SU-DHL-6 (cell line): Measurements from ENCODE around the gene RASSF1.

ENCODE experiments used
- CTCF ChIP-seq: fragments of 200-600 bp; sonication (generic); IDR thresholded peaks from one replicate; pipeline ENCODE4 v1.5.1; 2017; ENCODE audit warnings: antibody characterized with exemption, mild to moderate bottlenecking, low read length, moderate library complexity; ENCODE audit not compliant: insufficient read depth, poor library complexity, severe bottlenecking
- EZH2phosphoT487 ChIP-seq: fragments of 200-600 bp; sonication (generic), shearing (Covaris generic); conservative IDR thresholded peaks from 2 replicates; pipeline ENCODE4 v1.6.1; 2018; ENCODE audit warnings: mild to moderate bottlenecking, antibody characterized with exemption, low read length, moderate library complexity, mixed read lengths

- TF ChIP-seq CTCF (no peak), EZH2phosphoT487 (no peak)
Measured at GRCh38 chr3:50355829-50356552, 15.4 kb upstream of the RASSF1 start.
